Upper lobe of left lung (tissue), 6 donors: Measurements from ENCODE around the gene FBXO28. TPM values are rescaled to one million over a fixed set of nuclear protein-coding genes. Genes with fewer than 3 reads are reported as not detected.
"Not testable (repeated sequence)": the region's sequence is repeated elsewhere in the genome, so short reads cannot be mapped to it uniquely, and the experiment has no call there.

Source experiments
- ATAC-seq, 2 donors: fragments of 200-7000 bp; cut with Tn5 transposase; one replicate each; pipeline ENCODE4 v1.9.1; 2022; ENCODE audit warnings: mild to moderate bottlenecking in 2 of 2, moderate library complexity in 2 of 2; ENCODE audit not compliant: low FRiP score in 2 of 2
- DNase-seq, 2 donors: peaks; one replicate each; pipeline ENCODE4 v3.0.0-alpha.2; 2019 to 2020
- H3K27ac ChIP-seq, 4 donors: fragments of 200-600 bp; sonication (generic); one replicate each; pipeline ENCODE4 v1.5.1; 2016 to 2019
- H3K27me3 ChIP-seq, 4 donors: fragments of 200-600 bp; sonication (generic); one replicate each; pipeline ENCODE4 v1.5.1; 2017 to 2019
- H3K36me3 ChIP-seq, 4 donors: fragments of 200-600 bp; sonication (generic); one replicate each; pipeline ENCODE4 v1.5.1; 2016 to 2019
- H3K4me1 ChIP-seq, 4 donors: fragments of 200-600 bp; sonication (generic); one replicate each; pipeline ENCODE4 v1.5.1; 2018 to 2019
- H3K4me3 ChIP-seq, 4 donors: fragments of 200-600 bp; sonication (generic); one replicate each; pipeline ENCODE4 v1.5.1; 2017 to 2019; ENCODE audit warnings: mild to moderate bottlenecking in 2 of 4, moderate library complexity in 1 of 4
- H3K9me3 ChIP-seq, 4 donors: fragments of 200-600 bp; sonication (generic); one replicate each; pipeline ENCODE4 v1.5.1; 2018 to 2019
- EP300 ChIP-seq, 4 donors: sonication (generic); formaldehyde crosslinking; IDR thresholded peaks; one replicate each; pipeline ENCODE4 v1.5.1; 2017; ENCODE audit warnings: antibody characterized with exemption in 4 of 4, control low read depth in 2 of 4
- POLR2A ChIP-seq, 4 donors: fragments of 450-650 bp; IDR thresholded peaks; one replicate each; pipeline ENCODE4 v1.5.1; 2016 to 2017; ENCODE audit warnings: antibody characterized with exemption in 4 of 4, mild to moderate bottlenecking in 2 of 4
- POLR2AphosphoS5 ChIP-seq, 2 donors: sonication (generic); formaldehyde crosslinking; IDR thresholded peaks; one replicate each; pipeline ENCODE4 v1.5.1; 2017; ENCODE audit warnings: antibody characterized with exemption in 2 of 2
- WGBS, 2 donors: methylation state at CpG; one replicate each; pipeline ENCODE4 v1.1.5; 2017 to 2018; 5-methylcytosine and 5-hydroxymethylcytosine counted together
- total RNA-seq, 6 donors: library from RNA; depleted of rRNA in 4 of 6; stranded (reverse); fragments of >200 nt in 4 of 6; gene quantifications; one replicate each; pipeline versions ENCODE4 v1.1.0 to v1.2.1, GENCODE V29; 2016 to 2021
- TF ChIP-seq, protein P1 (sequence below), 6 experiments: fragments of 450-650 bp in 4 of 6; fragments of 200-600 bp in 2 of 6; sonication (generic) in 2 of 6; IDR thresholded peaks; one replicate each; pipeline ENCODE4 v1.5.1; 2016 to 2019; ENCODE audit warnings: antibody characterized with exemption in 6 of 6
- donor health status: DM: no; HTN: no; CAD: no; lungs with moderate emphysema.
- donor health status: DM: no; HTN: yes; CAD: no; lungs with severe emphysema.

FBXO28 gene
- total RNA-seq, 6 donors from 2014 or later = 9.1 to 34.8 (median 27.2) TPM

DNA sequence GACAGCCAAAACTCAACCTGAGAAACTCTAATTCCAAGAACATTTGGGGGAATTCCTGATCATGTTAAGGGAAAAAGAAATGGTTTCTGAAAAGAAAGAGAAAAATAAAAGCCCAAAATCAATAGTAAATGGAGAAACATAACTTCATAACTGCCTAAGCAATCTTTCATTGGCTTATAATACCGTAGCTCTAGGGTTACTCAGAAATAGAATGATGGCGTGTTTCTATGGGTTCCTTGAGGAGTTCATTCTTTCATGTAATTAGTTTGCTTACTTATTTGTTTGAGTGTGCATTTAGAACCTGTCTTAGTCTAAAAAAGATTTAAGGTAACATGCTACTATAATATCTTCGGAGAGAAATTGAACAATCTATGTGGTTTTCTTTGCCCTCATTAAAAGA, 37.5 kb upstream of the FBXO28 start:
- DNase-seq (no peak), ATAC-seq (no peak)
- H3K9me3 ChIP-seq = no peaks in the 10 kb centered on the region
- no peaks in the 10 kb centered on the region for H3K4me1 ChIP-seq
- no peak overlapping the region for H3K27ac ChIP-seq
- TF ChIP-seq POLR2AphosphoS5 (IDR thresholded peaks at IDR 0.05) (no peak), EP300 (IDR thresholded peaks at IDR 0.05) (no peak)
- TF ChIP-seq, protein P1, sequence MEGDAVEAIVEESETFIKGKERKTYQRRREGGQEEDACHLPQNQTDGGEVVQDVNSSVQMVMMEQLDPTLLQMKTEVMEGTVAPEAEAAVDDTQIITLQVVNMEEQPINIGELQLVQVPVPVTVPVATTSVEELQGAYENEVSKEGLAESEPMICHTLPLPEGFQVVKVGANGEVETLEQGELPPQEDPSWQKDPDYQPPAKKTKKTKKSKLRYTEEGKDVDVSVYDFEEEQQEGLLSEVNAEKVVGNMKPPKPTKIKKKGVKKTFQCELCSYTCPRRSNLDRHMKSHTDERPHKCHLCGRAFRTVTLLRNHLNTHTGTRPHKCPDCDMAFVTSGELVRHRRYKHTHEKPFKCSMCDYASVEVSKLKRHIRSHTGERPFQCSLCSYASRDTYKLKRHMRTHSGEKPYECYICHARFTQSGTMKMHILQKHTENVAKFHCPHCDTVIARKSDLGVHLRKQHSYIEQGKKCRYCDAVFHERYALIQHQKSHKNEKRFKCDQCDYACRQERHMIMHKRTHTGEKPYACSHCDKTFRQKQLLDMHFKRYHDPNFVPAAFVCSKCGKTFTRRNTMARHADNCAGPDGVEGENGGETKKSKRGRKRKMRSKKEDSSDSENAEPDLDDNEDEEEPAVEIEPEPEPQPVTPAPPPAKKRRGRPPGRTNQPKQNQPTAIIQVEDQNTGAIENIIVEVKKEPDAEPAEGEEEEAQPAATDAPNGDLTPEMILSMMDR (IDR thresholded peaks at IDR 0.05) = no peak
- no peaks in the 10 kb centered on the region for H3K27me3 ChIP-seq
- H3K4me3 ChIP-seq = no peak overlapping the region
- 78 to 84% methylated on average over 3 of the region's 3 CpGs for WGBS, 2 donors
- H3K36me3 ChIP-seq = no peaks in the 10 kb centered on the region

DNA sequence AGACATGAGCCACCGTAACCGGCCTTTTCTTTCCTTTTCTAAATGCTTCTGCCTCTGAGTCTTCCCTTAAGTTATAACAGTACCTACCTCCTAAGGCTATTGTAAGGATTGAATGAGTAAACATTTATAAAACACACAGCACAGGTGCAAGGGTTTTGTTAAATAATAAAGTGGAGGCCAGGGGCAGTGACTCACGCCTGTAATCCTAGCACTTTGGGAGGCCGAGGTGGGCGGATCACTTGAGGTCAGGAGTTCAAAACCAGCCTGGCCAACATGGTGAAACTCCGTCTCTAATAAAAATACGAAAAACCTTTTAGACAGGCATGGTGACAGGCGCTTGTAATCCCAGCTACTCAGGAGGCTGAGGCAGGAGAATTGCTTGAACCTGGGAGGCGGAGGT, 34.3 kb upstream of the FBXO28 start:
- H3K27me3 ChIP-seq, H3K9me3 ChIP-seq, H3K4me1 ChIP-seq, ATAC-seq, H3K4me3 ChIP-seq, H3K36me3 ChIP-seq, DNase-seq, H3K27ac ChIP-seq: not testable (repeated sequence)
- WGBS, 2 donors = 80 to 85% methylated on average over 9 of the region's 9 CpGs

DNA sequence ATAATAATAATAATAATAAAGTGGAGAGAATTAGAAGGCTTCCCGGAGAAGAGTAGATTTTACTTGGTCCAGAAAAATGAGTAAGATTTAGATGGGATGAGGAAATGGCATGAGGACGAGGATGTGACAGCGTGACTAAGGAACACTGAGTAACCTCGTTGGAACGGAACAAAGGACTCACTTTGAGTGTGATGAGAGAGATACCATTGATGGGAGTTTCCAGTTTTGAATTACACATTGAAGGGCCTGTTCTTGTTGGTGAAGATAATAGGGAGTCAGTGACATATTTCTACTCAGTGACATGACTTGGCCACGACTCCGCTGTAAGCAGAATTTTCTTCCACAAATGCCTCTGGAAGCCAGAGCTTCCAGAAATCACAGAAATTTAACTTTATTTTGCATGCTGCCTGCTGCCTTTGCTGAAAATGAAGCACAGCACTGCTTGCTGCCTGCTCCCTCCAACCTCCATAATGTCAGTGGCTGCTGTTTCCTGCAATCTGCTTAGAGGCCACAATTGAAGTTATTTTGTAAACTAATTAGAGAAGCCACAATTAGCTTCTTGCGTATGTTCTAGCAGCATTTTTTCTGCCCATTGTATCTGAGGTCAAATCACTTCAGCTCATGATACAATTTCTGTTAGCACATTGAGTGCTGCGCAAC, 33.7 kb upstream of the FBXO28 start:
- WGBS, 2 donors = 57 to 74% methylated on average over 9 of the region's 9 CpGs
- H3K27ac ChIP-seq = no peak overlapping the region

DNA sequence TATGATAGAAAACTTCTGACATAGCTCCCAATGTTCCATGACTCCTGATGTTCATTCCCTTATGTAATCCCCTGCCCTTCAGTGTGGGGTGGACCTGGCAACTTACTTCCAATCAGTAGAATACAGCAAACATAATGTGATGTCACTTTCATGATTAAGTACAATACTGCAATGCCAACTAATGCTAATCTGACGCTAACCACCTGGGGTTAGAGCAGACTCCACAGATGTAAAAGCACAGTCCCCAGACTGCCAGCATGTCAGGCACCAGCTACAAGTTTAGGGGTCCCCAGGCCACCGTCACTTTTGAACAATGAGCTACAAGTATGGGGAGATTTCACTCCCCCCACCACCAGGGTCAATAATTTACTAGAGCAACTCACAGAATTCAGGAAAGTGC, 32.3 kb upstream of the FBXO28 start:
- 89% methylated on average over 2 of the region's 2 CpGs; no CpG with 5 or more reads in 1 of the 2 donors for WGBS, 2 donors
- TF ChIP-seq POLR2AphosphoS5 (IDR thresholded peaks at IDR 0.05) (no peak), EP300 (IDR thresholded peaks at IDR 0.05) (no peak), POLR2A (IDR thresholded peaks at IDR 0.05) (no peak)
- TF ChIP-seq, protein P1 (IDR thresholded peaks at IDR 0.05) = no peak

More for the DNA sequence above, 33.7 kb upstream of the FBXO28 start:
- TF ChIP-seq POLR2AphosphoS5 (IDR thresholded peaks at IDR 0.05) (no peak), EP300 (IDR thresholded peaks at IDR 0.05) (no peak), POLR2A (IDR thresholded peaks at IDR 0.05) (no peak)
- TF ChIP-seq, protein P1 (IDR thresholded peaks at IDR 0.05) = no peak
- Histone ChIP-seq H3K9me3 (no peaks in the 10 kb centered on the region), H3K27me3 (no peaks in the 10 kb centered on the region), H3K36me3 (no peaks in the 10 kb centered on the region), H3K4me3 (no peak overlapping the region), H3K4me1 (no peaks in the 10 kb centered on the region)
- no peak for DNase-seq
- no peak for ATAC-seq

DNA sequence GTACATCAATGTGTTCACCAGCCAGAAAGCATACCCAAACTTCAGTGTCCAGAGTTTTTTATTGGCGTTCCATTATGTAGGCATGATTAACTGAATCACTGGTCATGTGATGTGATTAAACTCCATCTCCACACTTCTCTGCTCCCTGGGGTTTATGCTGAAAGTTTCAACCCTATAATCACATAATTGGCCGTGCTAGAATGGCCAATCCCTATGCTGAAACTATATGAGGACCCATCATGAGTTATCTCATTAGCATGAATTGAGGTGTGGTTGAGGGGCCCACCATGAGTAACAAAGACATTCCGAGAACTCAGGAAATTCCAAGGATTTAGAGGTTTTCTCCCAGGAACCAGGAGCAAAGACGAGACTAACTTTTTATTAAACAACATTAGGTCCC, 31.8 kb upstream of the FBXO28 start:
- TF ChIP-seq POLR2AphosphoS5 (IDR thresholded peaks at IDR 0.05) (no peak), POLR2A (IDR thresholded peaks at IDR 0.05) (no peak), EP300 (IDR thresholded peaks at IDR 0.05) (no peak)
- TF ChIP-seq, protein P1 (IDR thresholded peaks at IDR 0.05) = no peak
- H3K36me3 ChIP-seq = no peaks in the 10 kb centered on the region
- DNase-seq (no peak), ATAC-seq (no peak)
- H3K4me1 ChIP-seq = no peaks in the 10 kb centered on the region
- 84 to 85% methylated on average over 4 of the region's 4 CpGs for WGBS, 2 donors
- no peak overlapping the region for H3K27ac ChIP-seq
- H3K9me3 ChIP-seq = no peaks in the 10 kb centered on the region
- no peak overlapping the region for H3K4me3 ChIP-seq
- no peaks in the 10 kb centered on the region for H3K27me3 ChIP-seq

More for the DNA sequence above, 32.3 kb upstream of the FBXO28 start:
- ATAC-seq (no peak), DNase-seq (no peak)
- Histone ChIP-seq H3K36me3 (no peaks in the 10 kb centered on the region), H3K4me1 (no peaks in the 10 kb centered on the region), H3K4me3 (no peak overlapping the region), H3K27me3 (no peaks in the 10 kb centered on the region), H3K9me3 (no peaks in the 10 kb centered on the region), H3K27ac (no peak overlapping the region)
